Activated CD4-positive, alpha-beta memory T cell treated with anti-CD3 and anti-CD28 coated beads for 36 hours (primary cell): Measurements from ENCODE around the gene MAP1LC3B. TPM values are rescaled to one million over a fixed set of nuclear protein-coding genes. Genes with fewer than 3 reads are reported as not detected.

Experiments
- CTCF ChIA-PET: fragments of 350-600 bp; sonication (Branson Sonifier 250); formaldehyde crosslinking; loops from one replicate; lab custom pipeline; 2021; ENCODE audit warnings: antibody characterized with exemption, inconsistent platforms; lab: Charles Lee
- POLR2A ChIA-PET: fragments of 350-600 bp; sonication (Branson Sonifier 250); formaldehyde crosslinking; loops from one replicate; lab custom pipeline; 2021; ENCODE audit warnings: antibody characterized with exemption; lab: Charles Lee
- DNase-seq: peaks from one replicate; pipeline ENCODE4 v3.0.0-alpha.2; 2020
- H3K27ac Mint-ChIP-seq: one replicate; pipeline ENCODE4 v1.8.0; 2021; ENCODE audit warnings: mixed read lengths
- H3K27me3 Mint-ChIP-seq: one replicate; pipeline ENCODE4 v1.8.0; 2021; ENCODE audit warnings: mixed read lengths
- H3K36me3 Mint-ChIP-seq: one replicate; pipeline ENCODE4 v1.8.0; 2021; ENCODE audit warnings: mixed read lengths
- H3K4me1 Mint-ChIP-seq: one replicate; pipeline ENCODE4 v1.8.0; 2021; ENCODE audit warnings: low read depth, mixed read lengths
- H3K4me3 Mint-ChIP-seq: one replicate; pipeline ENCODE4 v1.8.0; 2021; ENCODE audit warnings: mild to moderate bottlenecking, mixed read lengths
- H3K9me3 Mint-ChIP-seq: one replicate; pipeline ENCODE4 v1.8.0; 2021; ENCODE audit warnings: mixed read lengths
- intact Hi-C: fragments of 100-400 bp; cut with micrococcal nuclease; formaldehyde crosslinking; loops from one replicate; pipeline ENCODE4 v1.15.1; 2023
- total RNA-seq, 2 experiments: library from RNA; stranded (reverse); gene quantifications; one replicate each; pipeline ENCODE4 v1.2.3, GENCODE V29; 2021

MAP1LC3B gene
- total RNA-seq, 2 experiments from 2014 or later = 69.3 to 72.5 TPM

GRCh38 chr16:87404764-87405625 is 12.9 kb downstream of the MAP1LC3B start:
- intact Hi-C loops = no loop called here
- Mint-ChIP-seq H3K36me3 (peaks cover 21% of the 10 kb centered on the region), H3K4me1 (peaks cover 3% of the 10 kb centered on the region), H3K9me3 (no peaks in the 10 kb centered on the region), H3K27me3 (no peaks in the 10 kb centered on the region), H3K27ac (no peak overlapping the region), H3K4me3 (no peak overlapping the region)
- POLR2A ChIA-PET = interaction anchor here (1.0 kb wide), 1 partner anchor 8 kb away, joined by 3 read pairs; no protein-coding TSS in a partner anchor
- DNase-seq = no peak
- CTCF ChIA-PET = interaction anchor here (1.2 to 1.9 kb wide), 3 partner anchors 11 to 365 kb away, joined by 3 to 6 read pairs (median 4); no protein-coding TSS in a partner anchor

GRCh38 chr16:87406495-87407088 is 14.5 kb downstream of the MAP1LC3B start:
- CTCF ChIA-PET = interaction anchor here (0.7 to 1.4 kb wide), 3 partner anchors 8 to 229 kb away, joined by 3 to 6 read pairs (median 4); no protein-coding TSS in a partner anchor
- peak overlapping the region; percentile 9 for H3K27ac Mint-ChIP-seq
- POLR2A ChIA-PET = interaction anchor here (0.6 kb wide), 1 partner anchor 32 kb away, joined by 5 read pairs; no protein-coding TSS in a partner anchor

GRCh38 chr16:87407511-87408112 is 15.5 kb downstream of the MAP1LC3B start:
- ChIA-PET CTCF (interaction anchor here (1.2 to 1.3 kb wide), 3 partner anchors 9 to 228 kb away, joined by 3 to 6 read pairs (median 5); no protein-coding TSS in a partner anchor), POLR2A (interaction anchor here (0.6 kb wide), 1 partner anchor 33 kb away, joined by 5 read pairs; no protein-coding TSS in a partner anchor)
- no peak overlapping the region for H3K27ac Mint-ChIP-seq
- no peak overlapping the region for H3K4me3 Mint-ChIP-seq
- H3K36me3 Mint-ChIP-seq = peaks cover 14% of the 10 kb centered on the region
- H3K27me3 Mint-ChIP-seq = no peaks in the 10 kb centered on the region
- H3K4me1 Mint-ChIP-seq = peaks cover 3% of the 10 kb centered on the region
- no peaks in the 10 kb centered on the region for H3K9me3 Mint-ChIP-seq
- intact Hi-C loops = no loop called here
- DNase-seq = no peak

More at GRCh38 chr16:87406495-87407088, 14.5 kb downstream of the MAP1LC3B start:
- H3K9me3 Mint-ChIP-seq = no peaks in the 10 kb centered on the region
- peaks cover 15% of the 10 kb centered on the region for H3K36me3 Mint-ChIP-seq
- no peak overlapping the region for H3K4me3 Mint-ChIP-seq
- H3K27me3 Mint-ChIP-seq = no peaks in the 10 kb centered on the region
- peaks cover 3% of the 10 kb centered on the region for H3K4me1 Mint-ChIP-seq
- DNase-seq = no peak
- intact Hi-C loops = no loop called here

GRCh38 chr16:87409153-87409552 is 17.0 kb downstream of the MAP1LC3B start:
- POLR2A ChIA-PET = no interaction called here
- Mint-ChIP-seq H3K27me3 (no peaks in the 10 kb centered on the region), H3K27ac (no peak overlapping the region), H3K4me3 (no peak overlapping the region), H3K9me3 (no peaks in the 10 kb centered on the region), H3K36me3 (peaks cover 12% of the 10 kb centered on the region), H3K4me1 (peaks cover 3% of the 10 kb centered on the region)
- DNase-seq = no peak
- intact Hi-C loops = no loop called here
- CTCF ChIA-PET = interaction anchor here (1.2 kb wide), 1 partner anchor 8 kb away, joined by 3 read pairs; no protein-coding TSS in a partner anchor

- Mint-ChIP-seq H3K36me3 (peaks cover 12% of the 10 kb centered on the region), H3K4me1 (peaks cover 3% of the 10 kb centered on the region), H3K27ac (no peak overlapping the region), H3K9me3 (no peaks in the 10 kb centered on the region), H3K4me3 (no peak overlapping the region), H3K27me3 (no peaks in the 10 kb centered on the region)
- DNase-seq = no peak
- POLR2A ChIA-PET = no interaction called here
- CTCF ChIA-PET = no interaction called here
- intact Hi-C loops = no loop called here
Observed at GRCh38 chr16:87409781-87410180, 17.6 kb downstream of the MAP1LC3B start.

GRCh38 chr16:87410530-87410929 is 18.4 kb downstream of the MAP1LC3B start:
- intact Hi-C loops = no loop called here
- Mint-ChIP-seq H3K36me3 (peaks cover 8% of the 10 kb centered on the region), H3K4me3 (no peak overlapping the region), H3K27me3 (no peaks in the 10 kb centered on the region), H3K27ac (no peak overlapping the region), H3K4me1 (peaks cover 3% of the 10 kb centered on the region), H3K9me3 (no peaks in the 10 kb centered on the region)
- DNase-seq = no peak
- POLR2A ChIA-PET = no interaction called here
- CTCF ChIA-PET = interaction anchor here (0.6 kb wide), 1 partner anchor 597 kb away, joined by 4 read pairs; no protein-coding TSS in a partner anchor

- Mint-ChIP-seq H3K4me3 (no peak overlapping the region), H3K27me3 (no peaks in the 10 kb centered on the region), H3K36me3 (peaks cover 6% of the 10 kb centered on the region), H3K9me3 (no peaks in the 10 kb centered on the region), H3K4me1 (peaks cover 3% of the 10 kb centered on the region), H3K27ac (no peak overlapping the region)
- POLR2A ChIA-PET = no interaction called here
- CTCF ChIA-PET = interaction anchor here (0.6 kb wide), 1 partner anchor 596 kb away, joined by 4 read pairs; no protein-coding TSS in a partner anchor
- DNase-seq = no peak
- intact Hi-C loops = no loop called here
Observed at GRCh38 chr16:87410968-87411367, 18.8 kb downstream of the MAP1LC3B start.

- intact Hi-C loops = no loop called here
Observed at GRCh38 chr16:87411375-87412271, 19.5 kb downstream of the MAP1LC3B start.

GRCh38 chr16:87412371-87412995 is 20.3 kb downstream of the MAP1LC3B start:
- H3K27me3 Mint-ChIP-seq = no peaks in the 10 kb centered on the region
- no peak overlapping the region for H3K4me3 Mint-ChIP-seq
- peaks cover under 1% of the 10 kb centered on the region for H3K4me1 Mint-ChIP-seq
- no peaks in the 10 kb centered on the region for H3K9me3 Mint-ChIP-seq
- ChIA-PET CTCF (interaction anchor here (1.1 kb wide), 1 partner anchor 224 kb away, joined by 3 read pairs; no protein-coding TSS in a partner anchor), POLR2A (no interaction called here)
- intact Hi-C loops = no loop called here
- no peak for DNase-seq
- peaks cover 11% of the 10 kb centered on the region for H3K36me3 Mint-ChIP-seq
- no peak overlapping the region for H3K27ac Mint-ChIP-seq

More at GRCh38 chr16:87411375-87412271, 19.5 kb downstream of the MAP1LC3B start:
- DNase-seq = no peak
- Mint-ChIP-seq H3K27ac (no peak overlapping the region), H3K27me3 (no peaks in the 10 kb centered on the region), H3K36me3 (peaks cover 6% of the 10 kb centered on the region), H3K9me3 (no peaks in the 10 kb centered on the region), H3K4me3 (no peak overlapping the region), H3K4me1 (peaks cover 3% of the 10 kb centered on the region)
- ChIA-PET POLR2A (no interaction called here), CTCF (no interaction called here)

GRCh38 chr16:87412996-87413421 is 20.9 kb downstream of the MAP1LC3B start:
- ChIA-PET CTCF (interaction anchor here (1.1 kb wide), 1 partner anchor 223 kb away, joined by 3 read pairs; no protein-coding TSS in a partner anchor), POLR2A (no interaction called here)
- no peak overlapping the region for H3K4me3 Mint-ChIP-seq
- no peak overlapping the region for H3K27ac Mint-ChIP-seq
- no peaks in the 10 kb centered on the region for H3K9me3 Mint-ChIP-seq
- intact Hi-C loops = no loop called here
- H3K36me3 Mint-ChIP-seq = peaks cover 11% of the 10 kb centered on the region
- no peaks in the 10 kb centered on the region for H3K27me3 Mint-ChIP-seq
- no peak for DNase-seq
- H3K4me1 Mint-ChIP-seq = no peaks in the 10 kb centered on the region
